ENCODE data around the gene SHROOM4. TPM values are rescaled to one million over a fixed set of nuclear protein-coding genes. Genes with fewer than 3 reads are reported as not detected.

The SHROOM4 gene
- total and polyA plus RNA-seq, 2 donors (not counting 1 experiment from before 2014, with no cell fraction given) = not detected

GRCh38 chrX:50863471-50863870 lies 49.5 kb upstream of the SHROOM4 start:
- Histone ChIP-seq H3K36me3 (replicated peaks in 1 of 2; ENCODE audit: control extremely low read depth in 1 of 2, control insufficient read depth in 1 of 2, extremely low read depth in 1 of 2, insufficient read depth in 2 of 2, low read length in 1 of 2) (no peaks in the 10 kb centered on the region), H3K4me3 (ENCODE audit: control extremely low read depth in 1 of 5, extremely low read depth in 1 of 5, insufficient read depth in 1 of 5, low read depth in 2 of 5, low read length in 4 of 5) (no peak overlapping the region), H3K4me1 (ENCODE audit: control insufficient read depth in 2 of 2, insufficient read depth in 2 of 2, low read length in 2 of 2) (no peaks in the 10 kb centered on the region), H3K9me3 (ENCODE audit: control extremely low read depth in 1 of 3, control insufficient read depth in 2 of 3, insufficient read depth in 1 of 3, low read length in 2 of 3) (no peaks in the 10 kb centered on the region), H3K79me2 (ENCODE audit: control insufficient read depth, insufficient read depth, low read length) (no peaks in the 10 kb centered on the region), H3K27ac (ENCODE audit: low read length in 2 of 2) (no peak overlapping the region), H3K9ac (ENCODE audit: low read length) (no peak overlapping the region), H3K4me2 (replicated peaks; ENCODE audit: low read depth, low read length, poor library complexity, severe bottlenecking) (no peak overlapping the region), H3K27me3 (replicated peaks in 1 of 4; ENCODE audit: control extremely low read depth in 1 of 4, control insufficient read depth in 3 of 4, insufficient read depth in 4 of 4, low read length in 3 of 4) (no peaks in the 10 kb centered on the region), H2AFZ (ENCODE audit: insufficient read depth, low read depth, low read length, poor library complexity, severe bottlenecking) (no peak overlapping the region), H4K20me1 (ENCODE audit: control insufficient read depth, insufficient read depth, low read length, poor library complexity, severe bottlenecking) (no peaks in the 10 kb centered on the region)
- H3K4me3 Mint-ChIP-seq = no peak overlapping the region
- no peaks in the 10 kb centered on the region for H3K9me3 Mint-ChIP-seq (ENCODE audit: insufficient read depth)
- ATAC-seq (ENCODE audit: low read depth) = no peak
- no peaks in the 10 kb centered on the region for H3K4me1 Mint-ChIP-seq
- no peak overlapping the region for H3K27ac Mint-ChIP-seq
- CTCF ChIA-PET = no interaction called here
- POLR2A ChIA-PET = no interaction called here
- no CpG with 5 or more reads among the region's 1 CpG for WGBS (ENCODE audit: insufficient coverage)
- no peak for TF ChIP-seq CTCF (IDR thresholded peaks at IDR 0.05)
- TF ChIP-seq EZH2 (IDR thresholded peaks at IDR 0.05; ENCODE audit: borderline replicate concordance, insufficient read depth, low read depth, low read length, poor library complexity, severe bottlenecking) = no peak
- DNase-seq = no peak
- intact Hi-C loops (cut with micrococcal nuclease) = no loop called here
- peaks cover 7% of the 10 kb centered on the region for H3K27me3 Mint-ChIP-seq

- CTCF ChIA-PET = no interaction called here
- ATAC-seq (ENCODE audit: low read depth) = no peak
Observed at GRCh38 chrX:50860518-50860917, 46.5 kb upstream of the SHROOM4 start.

More at GRCh38 chrX:50860518-50860917, 46.5 kb upstream of the SHROOM4 start:
- H3K79me2 ChIP-seq (ENCODE audit: control insufficient read depth, insufficient read depth, low read length) = no peaks in the 10 kb centered on the region
- POLR2A ChIA-PET = no interaction called here
- no peak overlapping the region for H3K4me3 ChIP-seq (ENCODE audit: control extremely low read depth in 1 of 5, extremely low read depth in 1 of 5, insufficient read depth in 1 of 5, low read depth in 2 of 5, low read length in 4 of 5)
- no peak overlapping the region for H3K9ac ChIP-seq (ENCODE audit: low read length)
- no peaks in the 10 kb centered on the region for H3K9me3 Mint-ChIP-seq (ENCODE audit: insufficient read depth)
- no peaks in the 10 kb centered on the region for H3K4me1 Mint-ChIP-seq
- DNase-seq = no peak
- peaks cover 4% of the 10 kb centered on the region for H3K27me3 Mint-ChIP-seq
- no peak overlapping the region for H3K4me2 ChIP-seq (replicated peaks; ENCODE audit: low read depth, low read length, poor library complexity, severe bottlenecking)
- no peaks in the 10 kb centered on the region for H3K4me1 ChIP-seq (ENCODE audit: control insufficient read depth in 2 of 2, insufficient read depth in 2 of 2, low read length in 2 of 2)
- H4K20me1 ChIP-seq (ENCODE audit: control insufficient read depth, insufficient read depth, low read length, poor library complexity, severe bottlenecking) = no peaks in the 10 kb centered on the region
- WGBS (ENCODE audit: insufficient coverage) = no CpG with 5 or more reads among the region's 3 CpGs
- intact Hi-C loops (cut with micrococcal nuclease) = no loop called here
- H3K27ac ChIP-seq (ENCODE audit: low read length in 2 of 2) = no peak overlapping the region
- H3K27me3 ChIP-seq (replicated peaks in 1 of 4; ENCODE audit: control extremely low read depth in 1 of 4, control insufficient read depth in 3 of 4, insufficient read depth in 4 of 4, low read length in 3 of 4) = no peaks in the 10 kb centered on the region
- no peaks in the 10 kb centered on the region for H3K36me3 ChIP-seq (replicated peaks in 1 of 2; ENCODE audit: control extremely low read depth in 1 of 2, control insufficient read depth in 1 of 2, extremely low read depth in 1 of 2, insufficient read depth in 2 of 2, low read length in 1 of 2)
- H2AFZ ChIP-seq (ENCODE audit: insufficient read depth, low read depth, low read length, poor library complexity, severe bottlenecking) = no peak overlapping the region
- no peak overlapping the region for H3K27ac Mint-ChIP-seq
- H3K9me3 ChIP-seq (ENCODE audit: control extremely low read depth in 1 of 3, control insufficient read depth in 2 of 3, insufficient read depth in 1 of 3, low read length in 2 of 3) = no peaks in the 10 kb centered on the region
- TF ChIP-seq EZH2 (IDR thresholded peaks at IDR 0.05; ENCODE audit: borderline replicate concordance, insufficient read depth, low read depth, low read length, poor library complexity, severe bottlenecking) (no peak), CTCF (IDR thresholded peaks at IDR 0.05) (no peak)
- H3K4me3 Mint-ChIP-seq = no peak overlapping the region
